Endothelial cell of umbilical vein (primary cell): ENCODE data around the gene FAM114A2. TPM values are rescaled to one million over a fixed set of nuclear protein-coding genes. Genes with fewer than 3 reads are reported as not detected.

ENCODE experiments used
- BruUV-seq: library from RNA; stranded (reverse); fragments of 400-500 nt; replicated peaks from 2 replicates; lab custom pipeline; 2021; lab: Mats Ljungman, UMichigan
- CTCF ChIA-PET: fragments of 300-600, 350-600 bp; sonication (Branson Sonifier 250); formaldehyde crosslinking; loops from one replicate; lab custom pipeline; 2021; ENCODE audit warnings: antibody characterized with exemption, inconsistent platforms; lab: Charles Lee
- POLR2A ChIA-PET: fragments of 300-600, 350-600 bp; sonication (Branson Sonifier 250); formaldehyde crosslinking; loops from one replicate; lab custom pipeline; 2021; ENCODE audit warnings: antibody characterized with exemption, inconsistent platforms; lab: Charles Lee
- DNase-seq: peaks from one replicate; pipeline ENCODE4 v3.0.0-alpha.2; 2011; ENCODE audit warnings: low read depth, low spot score
- FAIRE-seq: peaks from 2 replicates; lab custom pipeline; 2011; peaks lifted over from hg19 to GRCh38; lab: Jason Lieb, UNC
- H2AFZ ChIP-seq: 2 replicates; pipeline ENCODE4 v1.6.0; 2012; ENCODE audit warnings: low read depth, low read length, control low read depth, inconsistent platforms
- H3K27ac ChIP-seq: 2 replicates; pipeline ENCODE4 v1.5.1; 2011; ENCODE audit warnings: low read depth, mild to moderate bottlenecking, control low read depth, low read length, moderate library complexity; ENCODE audit not compliant: insufficient read depth
- H3K27me3 ChIP-seq, 2 experiments: 2 replicates each; pipeline versions ENCODE4 v1.6.0 to v1.6.1; 2011; ENCODE audit warnings: low read length in 2 of 2, mixed read lengths in 1 of 2; ENCODE audit not compliant: control insufficient read depth in 2 of 2, insufficient read depth in 2 of 2
- H3K36me3 ChIP-seq, 2 experiments: 2 replicates in 1 of 2; 3 replicates in 1 of 2; pipeline ENCODE4 v1.5.1; 2011; ENCODE audit warnings: low read length in 2 of 2, mild to moderate bottlenecking in 1 of 2, moderate library complexity in 1 of 2; ENCODE audit not compliant: control insufficient read depth in 2 of 2, insufficient read depth in 2 of 2; ENCODE audit errors: extremely low read depth in 1 of 2
- H3K4me1 ChIP-seq: 3 replicates; pipeline ENCODE4 v1.5.1; 2011; ENCODE audit warnings: mild to moderate bottlenecking, low read length; ENCODE audit not compliant: control insufficient read depth, insufficient read depth; ENCODE audit errors: extremely low read depth
- H3K4me2 ChIP-seq: 2 replicates; pipeline ENCODE4 v1.6.1; 2011; ENCODE audit warnings: low read length, control low read depth, mixed read lengths; ENCODE audit not compliant: insufficient read depth
- H3K4me3 ChIP-seq, 3 experiments: fragments of 200-600 bp in 1 of 3; sonication (generic), shearing (Covaris generic) in 1 of 3; replicated peaks in 1 of 3; 2 replicates each; pipeline ENCODE4 v1.5.1; 2011 to 2016; ENCODE audit warnings: control low read depth in 3 of 3, low read length in 3 of 3, mild to moderate bottlenecking in 2 of 3, inconsistent platforms in 1 of 3, low read depth in 1 of 3, moderate library complexity in 1 of 3; ENCODE audit not compliant: insufficient read depth in 1 of 3
- H3K79me2 ChIP-seq: 2 replicates; pipeline ENCODE4 v1.6.0; 2012; ENCODE audit warnings: low read length, inconsistent platforms; ENCODE audit not compliant: control insufficient read depth, insufficient read depth
- H3K9ac ChIP-seq: replicated peaks from 2 replicates; pipeline ENCODE3; 2011; ENCODE audit warnings: low read length, control low read depth; ENCODE audit not compliant: insufficient read depth; ENCODE audit errors: extremely low read depth
- H3K9me1 ChIP-seq: replicated peaks from 3 replicates; pipeline ENCODE4 v1.6.0; 2011; ENCODE audit warnings: mild to moderate bottlenecking, low read length; ENCODE audit not compliant: control insufficient read depth, insufficient read depth; ENCODE audit errors: extremely low read depth
- H3K9me3 ChIP-seq: replicated peaks from 2 replicates; pipeline ENCODE4 v1.5.1; 2012; ENCODE audit warnings: low read length, inconsistent platforms; ENCODE audit not compliant: control insufficient read depth, insufficient read depth
- H4K20me1 ChIP-seq: replicated peaks from 2 replicates; pipeline ENCODE3; 2011; ENCODE audit warnings: mild to moderate bottlenecking, low read length; ENCODE audit not compliant: control insufficient read depth, insufficient read depth; ENCODE audit errors: extremely low read depth
- EZH2 ChIP-seq: IDR thresholded peaks from 2 replicates; pipeline ENCODE4 v1.6.1; 2012; ENCODE audit warnings: borderline replicate concordance, low read depth, mild to moderate bottlenecking, moderate library complexity, low read length, inconsistent platforms; ENCODE audit not compliant: severe bottlenecking
- FOS ChIP-seq: IDR thresholded peaks from 2 replicates; pipeline ENCODE4 v1.6.1; 2011; ENCODE audit warnings: mild to moderate bottlenecking, low read length, moderate library complexity, borderline replicate concordance; ENCODE audit not compliant: insufficient read depth
- GATA2 ChIP-seq: IDR thresholded peaks from 2 replicates; pipeline ENCODE4 v1.7.0; 2011; ENCODE audit warnings: low read depth, mild to moderate bottlenecking, moderate library complexity, mixed read lengths, low read length; ENCODE audit not compliant: insufficient read length, insufficient read depth
- JUN ChIP-seq: IDR thresholded peaks from 2 replicates; pipeline ENCODE4 v1.6.1; 2011; ENCODE audit warnings: borderline replicate concordance, low read depth; ENCODE audit not compliant: insufficient read length, insufficient read depth
- MAX ChIP-seq: IDR thresholded peaks from 2 replicates; pipeline ENCODE4 v1.6.1; 2011; ENCODE audit not compliant: insufficient read depth, insufficient read length
- MYC ChIP-seq: IDR thresholded peaks from one replicate; pipeline ENCODE4 v1.6.1; 2011; ENCODE audit warnings: mild to moderate bottlenecking, low read depth, low read length
- POLR2A ChIP-seq: IDR thresholded peaks from 2 replicates; pipeline ENCODE4 v1.6.1; 2012; ENCODE audit warnings: low read depth, mild to moderate bottlenecking, control low read depth, low read length
- POLR2AphosphoS5 ChIP-seq: IDR thresholded peaks from 2 replicates; pipeline ENCODE4 v1.6.1; 2012; ENCODE audit warnings: low read depth, mild to moderate bottlenecking, control low read depth, low read length, moderate library complexity; ENCODE audit not compliant: insufficient read depth
- dilution Hi-C: fragments of 300-500 bp; cut with MboI; formaldehyde crosslinking; loops from one replicate; pipeline ENCODE4 v1.15.0; 2019; ENCODE audit warnings: low sequenced_read_pairs; ENCODE audit not compliant: extremely low pct_ligation_motif_present
- intact Hi-C: fragments of 100-400 bp; cut with micrococcal nuclease; formaldehyde crosslinking; loops from one replicate; pipeline ENCODE4 v1.10.0; 2022
- polyA plus RNA-seq, 4 experiments: library from polyadenylated mRNA; depleted of rRNA in 3 of 4; stranded (reverse) in 3 of 4; unstranded in 1 of 4; fragments of >200 nt; gene quantifications; 2 replicates each; pipeline versions ENCODE4 v1.2.1 to v1.2.3, GENCODE V29; 2011 to 2012; ENCODE audit warnings: missing spikeins in 1 of 4
- total RNA-seq: library from RNA; stranded (reverse); gene quantifications from 2 replicates; pipeline ENCODE4 v1.2.3, GENCODE V29; 2021
- TF ChIP-seq, protein P1 (sequence below), 2 donors: IDR thresholded peaks; 1 replicate in 1 of 2; 2 replicates in 1 of 2; pipeline ENCODE4 v1.5.1; 2011; ENCODE audit warnings: low read length in 2 of 2, mild to moderate bottlenecking in 2 of 2, moderate library complexity in 2 of 2, control low read depth in 1 of 2, inconsistent platforms in 1 of 2, low read depth in 1 of 2; ENCODE audit not compliant: insufficient read depth in 1 of 2; ENCODE audit errors: extremely low read depth in 1 of 2

Gene FAM114A2
- total and polyA plus RNA-seq, 2 donors (not counting 3 experiments of a cell fraction or from before 2014, with no cell fraction given), result 9.6 to 31.3 TPM

DNA sequence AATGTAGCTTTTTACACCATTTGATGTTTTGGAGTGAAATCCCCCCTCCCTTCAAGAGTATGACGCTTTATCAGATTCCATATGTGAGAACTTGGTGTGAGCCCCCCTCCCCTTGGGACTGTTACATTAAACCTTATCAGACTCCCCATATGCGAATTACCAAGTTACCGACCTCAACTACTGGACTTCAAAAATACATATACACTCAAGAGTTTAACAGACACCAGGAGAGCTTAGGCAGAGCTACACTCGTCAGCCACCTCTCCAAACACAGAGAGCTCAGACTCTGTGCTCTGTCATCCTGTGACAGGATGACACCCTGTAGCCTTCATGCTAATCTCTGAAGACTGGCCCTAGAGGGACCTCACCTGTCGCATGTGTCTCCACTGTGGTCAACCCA, 50.2 kb downstream of the FAM114A2 start:
- FAIRE-seq (no peak), DNase-seq (no peak)
- Histone ChIP-seq H3K79me2 (no peaks in the 10 kb centered on the region), H2AFZ (no peak overlapping the region), H3K27me3 (no peaks in the 10 kb centered on the region), H3K4me1 (no peaks in the 10 kb centered on the region), H3K36me3 (peaks cover 0 to 3% of the 10 kb centered on the region in 2 experiments), H3K9me3 (no peaks in the 10 kb centered on the region), H3K4me2 (no peak overlapping the region), H3K9ac (no peak overlapping the region), H4K20me1 (no peaks in the 10 kb centered on the region), H3K9me1 (no peaks in the 10 kb centered on the region), H3K4me3 (no peak overlapping the region), H3K27ac (no peak overlapping the region)
- dilution Hi-C loops, result no loop called here
- intact Hi-C loops, result no loop called here
- ChIA-PET CTCF (interaction anchor here (0.6 to 1.2 kb wide), 2 partner anchors 8 to 14 kb away, joined by 3 read pairs; no protein-coding TSS in a partner anchor), POLR2A (no interaction called here)
- TF ChIP-seq, protein P1, sequence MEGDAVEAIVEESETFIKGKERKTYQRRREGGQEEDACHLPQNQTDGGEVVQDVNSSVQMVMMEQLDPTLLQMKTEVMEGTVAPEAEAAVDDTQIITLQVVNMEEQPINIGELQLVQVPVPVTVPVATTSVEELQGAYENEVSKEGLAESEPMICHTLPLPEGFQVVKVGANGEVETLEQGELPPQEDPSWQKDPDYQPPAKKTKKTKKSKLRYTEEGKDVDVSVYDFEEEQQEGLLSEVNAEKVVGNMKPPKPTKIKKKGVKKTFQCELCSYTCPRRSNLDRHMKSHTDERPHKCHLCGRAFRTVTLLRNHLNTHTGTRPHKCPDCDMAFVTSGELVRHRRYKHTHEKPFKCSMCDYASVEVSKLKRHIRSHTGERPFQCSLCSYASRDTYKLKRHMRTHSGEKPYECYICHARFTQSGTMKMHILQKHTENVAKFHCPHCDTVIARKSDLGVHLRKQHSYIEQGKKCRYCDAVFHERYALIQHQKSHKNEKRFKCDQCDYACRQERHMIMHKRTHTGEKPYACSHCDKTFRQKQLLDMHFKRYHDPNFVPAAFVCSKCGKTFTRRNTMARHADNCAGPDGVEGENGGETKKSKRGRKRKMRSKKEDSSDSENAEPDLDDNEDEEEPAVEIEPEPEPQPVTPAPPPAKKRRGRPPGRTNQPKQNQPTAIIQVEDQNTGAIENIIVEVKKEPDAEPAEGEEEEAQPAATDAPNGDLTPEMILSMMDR (IDR thresholded peaks at IDR 0.05; ENCODE audit: extremely low read depth in 1 of 2, insufficient read depth in 1 of 2, low read depth in 1 of 2, low read length in 2 of 2), result no peak
- no peak for TF ChIP-seq FOS
- TF ChIP-seq JUN, result no peak
- no peak for TF ChIP-seq POLR2A
- no TSS peak for BruUV-seq

DNA sequence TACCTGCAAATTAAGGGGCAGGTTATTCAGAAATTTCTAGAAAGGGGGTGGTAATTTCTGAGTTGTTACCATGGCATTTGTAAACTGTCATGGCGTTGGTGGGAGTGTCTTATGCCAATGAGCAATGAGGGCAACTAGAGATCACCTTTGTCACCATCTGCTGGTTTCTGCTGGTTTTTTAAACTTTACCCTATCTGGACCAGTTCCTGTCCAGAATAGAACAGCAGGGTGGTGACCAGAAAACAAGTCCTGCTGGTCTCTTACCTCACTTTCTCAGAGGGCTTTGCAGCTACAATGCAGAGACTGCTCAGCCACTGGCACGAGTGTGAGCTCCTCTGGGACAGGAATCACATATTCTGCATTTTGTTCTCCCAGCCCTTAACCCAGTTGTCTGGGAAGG, 51.4 kb downstream of the FAM114A2 start:
- Histone ChIP-seq H3K9me1 (no peaks in the 10 kb centered on the region), H3K4me3 (no peak overlapping the region), H3K27me3 (peaks cover 0 to 3% of the 10 kb centered on the region in 2 experiments), H3K9ac (no peak overlapping the region), H3K9me3 (no peaks in the 10 kb centered on the region), H3K4me1 (no peaks in the 10 kb centered on the region), H3K79me2 (no peaks in the 10 kb centered on the region), H4K20me1 (no peaks in the 10 kb centered on the region), H3K4me2 (no peak overlapping the region), H3K36me3 (peaks cover 0 to 2% of the 10 kb centered on the region in 2 experiments), H2AFZ (no peak overlapping the region), H3K27ac (no peak overlapping the region)
- dilution Hi-C loops, result no loop called here
- ChIA-PET CTCF (interaction anchor here (1.0 kb wide), 1 partner anchor 12 kb away, joined by 3 read pairs; no protein-coding TSS in a partner anchor), POLR2A (no interaction called here)
- FAIRE-seq, result no peak
- no TSS peak for BruUV-seq
- no peak for DNase-seq
- intact Hi-C loops, result no loop called here
- TF ChIP-seq FOS, result no peak
- TF ChIP-seq, protein P1 (IDR thresholded peaks at IDR 0.05; ENCODE audit: extremely low read depth in 1 of 2, insufficient read depth in 1 of 2, low read depth in 1 of 2, low read length in 2 of 2), result no peak
- TF ChIP-seq MAX, result no peak
- no peak for TF ChIP-seq MYC
- no peak for TF ChIP-seq POLR2A
- no peak for TF ChIP-seq POLR2AphosphoS5
- TF ChIP-seq JUN, result no peak
- TF ChIP-seq EZH2, result no peak
- TF ChIP-seq GATA2, result no peak
